Activated effector memory CD4-positive, alpha-beta T cell treated with Interleukin-2 at 50 U/mL for 16 hours (primary cell): Measurements from ENCODE around the gene GPN1.
"Not testable (repeated sequence)": the region's sequence is repeated elsewhere in the genome, so short reads cannot be mapped to it uniquely, and the experiment has no call there.

Source experiments
- DNase-seq: peaks from one replicate; pipeline ENCODE4 v3.0.0-alpha.2; 2020

The GPN1 gene

GRCh38 chr2:27628767-27629709, at the start of gene GPN1, which contains the start of gene CCDC121:
Gene GPN1, plus strand, starts transcription at chr2:27629050. Its CDS starts 9 bp downstream, at chr2:27629059.
Gene CCDC121, minus strand, starts transcription at chr2:27629012. Its CDS starts 1,213 bp downstream, at chr2:27627799.
- peak; percentile 93 for DNase-seq

GRCh38 chr2:27581417-27582128, 47.3 kb upstream of the GPN1 start:
- peak; percentile 2 for DNase-seq

GRCh38 chr2:27582129-27582694, 46.6 kb upstream of the GPN1 start:
- DNase-seq = peak; percentile 1

GRCh38 chr2:27582695-27583389, 46.0 kb upstream of the GPN1 start, which contains the start of gene ZNF512:
Gene ZNF512, plus strand, starts transcription at chr2:27583042. Its CDS starts 71 bp downstream, at chr2:27583113.
- peak; percentile 70 for DNase-seq

GRCh38 chr2:27583390-27583915, 45.4 kb upstream of the GPN1 start:
- peak; percentile 0 for DNase-seq

GRCh38 chr2:27584597-27584996, 44.3 kb upstream of the GPN1 start:
- DNase-seq = no peak

GRCh38 chr2:27587025-27587424, 41.8 kb upstream of the GPN1 start:
- DNase-seq = no peak

GRCh38 chr2:27588308-27588707, 40.5 kb upstream of the GPN1 start:
- DNase-seq = no peak

GRCh38 chr2:27591745-27592144, 37.1 kb upstream of the GPN1 start:
- no peak for DNase-seq

GRCh38 chr2:27593240-27593639, 35.6 kb upstream of the GPN1 start:
- DNase-seq = no peak

GRCh38 chr2:27594020-27594703, 34.7 kb upstream of the GPN1 start:
- DNase-seq = not testable (repeated sequence)

- DNase-seq = not testable (repeated sequence)
These were observed 33.4 kb upstream of the GPN1 start for GRCh38 chr2:27595412-27595811.

- DNase-seq = no peak
These were observed 32.2 kb upstream of the GPN1 start for GRCh38 chr2:27596627-27597026.

- DNase-seq = no peak
These were observed 22.2 kb upstream of the GPN1 start for GRCh38 chr2:27606611-27607010.

- no peak for DNase-seq
These were observed 14.9 kb upstream of the GPN1 start for GRCh38 chr2:27613985-27614384.

GRCh38 chr2:27615316-27615715, 13.5 kb upstream of the GPN1 start:
- DNase-seq = no peak

GRCh38 chr2:27621524-27621923, 7.3 kb upstream of the GPN1 start:
- DNase-seq = no peak

GRCh38 chr2:27622921-27623384, 5.9 kb upstream of the GPN1 start:
- no peak for DNase-seq

- DNase-seq = no peak
These were observed 3.9 kb upstream of the GPN1 start for GRCh38 chr2:27624943-27625342.

GRCh38 chr2:27626323-27626722, 2.5 kb upstream of the GPN1 start:
- not testable (repeated sequence) for DNase-seq

GRCh38 chr2:27626921-27627320, 1.9 kb upstream of the GPN1 start:
- not testable (repeated sequence) for DNase-seq
